GM19025 (cell line): Measurements from ENCODE around the gene SDR42E2.
"Not testable (repeated sequence)": the region's sequence is repeated elsewhere in the genome, so short reads cannot be mapped to it uniquely, and the experiment has no call there.

Source experiments
- ATAC-seq: cut with Tn5 transposase; IDR thresholded peaks from one replicate; pipeline ENCODE4 v1.9.1; 2021; ENCODE audit warnings: mild to moderate bottlenecking, low read depth, moderate library complexity; ENCODE audit not compliant: unreplicated experiment

Gene SDR42E2

DNA sequence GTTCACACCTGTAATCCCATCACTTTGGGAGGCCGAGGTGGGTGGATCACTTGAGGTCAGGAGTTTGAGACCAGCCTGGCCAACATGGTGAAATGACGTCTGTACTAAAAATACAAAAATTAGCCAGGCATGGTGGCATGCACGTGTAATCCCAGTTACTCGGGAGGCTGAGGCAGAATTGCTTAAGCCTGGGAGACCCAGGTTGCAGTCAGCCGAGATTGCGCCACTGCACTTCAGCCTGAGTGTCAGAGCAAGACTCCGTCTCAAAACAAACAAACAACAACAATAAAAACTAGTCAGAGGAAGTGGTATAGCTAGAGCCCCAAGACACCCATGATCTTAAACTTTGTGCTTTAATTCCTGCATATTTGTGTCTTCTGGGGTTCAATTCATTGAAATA is 9.2 kb upstream of the SDR42E2 start:
- ATAC-seq: not testable (repeated sequence)

DNA sequence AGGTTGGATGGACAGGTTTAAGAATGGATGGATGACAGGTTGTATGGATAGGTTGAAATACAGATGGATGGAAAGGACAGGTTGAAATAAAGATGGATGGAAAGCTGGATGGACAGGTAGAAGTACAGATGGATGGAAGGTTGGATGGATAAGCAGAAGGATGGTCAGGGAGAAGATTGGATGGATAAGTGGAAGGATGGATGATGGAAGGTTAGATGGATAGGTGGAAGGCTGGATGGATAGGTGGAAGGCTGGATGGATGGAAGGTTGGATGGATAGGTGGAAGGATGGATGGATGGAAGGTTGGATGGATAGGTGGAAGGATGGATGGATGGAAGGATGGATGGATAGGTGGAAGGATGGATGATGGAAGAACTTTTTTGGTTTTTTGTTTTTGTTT is 905 bp upstream of the SDR42E2 start:
- ATAC-seq: no peak

- no peak for ATAC-seq
Observed at GRCh38 chr16:22162656-22163009, 327 bp downstream of the SDR42E2 start.

DNA sequence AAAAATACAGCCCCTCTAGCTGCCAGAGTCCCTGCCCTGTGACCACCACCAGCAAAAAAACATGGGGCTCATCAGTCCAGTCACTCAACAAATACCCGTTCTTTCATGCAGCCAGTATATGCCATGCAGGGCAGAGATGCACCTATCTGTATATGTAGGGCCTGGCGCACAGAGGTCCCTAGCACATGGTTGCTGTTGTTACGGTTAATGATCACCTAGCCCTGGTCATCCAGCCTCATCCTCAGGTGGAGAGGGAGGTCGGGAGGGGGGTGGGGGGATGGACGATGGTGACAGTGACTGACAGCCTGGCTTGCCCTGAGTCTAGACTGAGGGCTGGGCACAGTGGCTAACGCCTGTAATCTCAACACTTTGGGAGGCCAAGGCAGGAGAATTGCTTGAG is 1.5 kb downstream of the SDR42E2 start:
- ATAC-seq: no peak

- ATAC-seq: no peak
Observed at GRCh38 chr16:22164482-22164881, 2.2 kb downstream of the SDR42E2 start.

GRCh38 chr16:22165508-22166285 is 3.4 kb downstream of the SDR42E2 start:
- ATAC-seq: no peak

DNA sequence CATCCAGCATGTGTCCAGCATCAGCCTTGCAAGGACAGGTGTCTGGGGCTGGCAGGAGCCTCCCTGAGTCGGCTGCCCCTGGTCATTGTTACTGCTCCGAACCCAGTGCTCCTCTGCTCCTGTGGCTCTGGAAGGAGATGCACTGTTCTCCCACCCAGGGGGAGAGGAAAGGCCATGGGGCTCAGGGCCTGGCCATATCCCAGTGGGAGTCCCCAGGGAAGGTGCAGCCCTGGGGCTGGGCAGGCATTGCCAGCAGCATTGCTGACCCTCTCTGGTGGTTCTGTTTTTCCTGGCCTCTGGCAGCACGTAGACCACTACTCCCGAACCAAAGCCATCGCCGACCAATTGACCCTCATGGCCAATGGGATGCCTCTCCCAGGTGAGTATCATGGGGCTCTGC is 9.6 kb downstream of the SDR42E2 start:
- ATAC-seq: no peak

DNA sequence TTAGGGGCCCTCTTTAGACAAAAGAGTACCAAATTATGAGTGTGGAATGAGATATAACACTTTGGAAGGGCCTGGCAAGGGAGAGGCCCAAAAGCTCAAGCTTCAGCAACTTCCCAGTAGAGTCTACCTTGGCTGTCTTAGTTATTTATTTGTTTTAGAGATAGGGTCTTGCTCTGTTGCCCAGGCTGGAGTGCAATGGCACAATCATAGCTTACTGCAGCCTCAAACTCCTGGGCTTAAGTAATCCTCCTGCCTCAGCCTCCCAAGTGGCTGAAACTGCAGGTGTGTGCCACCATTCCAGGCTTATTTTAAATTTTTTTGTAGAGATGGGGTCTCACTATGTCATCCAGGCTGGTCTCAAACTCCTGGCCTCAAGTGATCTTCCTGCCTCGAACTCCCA is 10.3 kb downstream of the SDR42E2 start:
- ATAC-seq: not testable (repeated sequence)

- ATAC-seq: no peak
Observed at GRCh38 chr16:22174642-22175041, 12.3 kb downstream of the SDR42E2 start.

DNA sequence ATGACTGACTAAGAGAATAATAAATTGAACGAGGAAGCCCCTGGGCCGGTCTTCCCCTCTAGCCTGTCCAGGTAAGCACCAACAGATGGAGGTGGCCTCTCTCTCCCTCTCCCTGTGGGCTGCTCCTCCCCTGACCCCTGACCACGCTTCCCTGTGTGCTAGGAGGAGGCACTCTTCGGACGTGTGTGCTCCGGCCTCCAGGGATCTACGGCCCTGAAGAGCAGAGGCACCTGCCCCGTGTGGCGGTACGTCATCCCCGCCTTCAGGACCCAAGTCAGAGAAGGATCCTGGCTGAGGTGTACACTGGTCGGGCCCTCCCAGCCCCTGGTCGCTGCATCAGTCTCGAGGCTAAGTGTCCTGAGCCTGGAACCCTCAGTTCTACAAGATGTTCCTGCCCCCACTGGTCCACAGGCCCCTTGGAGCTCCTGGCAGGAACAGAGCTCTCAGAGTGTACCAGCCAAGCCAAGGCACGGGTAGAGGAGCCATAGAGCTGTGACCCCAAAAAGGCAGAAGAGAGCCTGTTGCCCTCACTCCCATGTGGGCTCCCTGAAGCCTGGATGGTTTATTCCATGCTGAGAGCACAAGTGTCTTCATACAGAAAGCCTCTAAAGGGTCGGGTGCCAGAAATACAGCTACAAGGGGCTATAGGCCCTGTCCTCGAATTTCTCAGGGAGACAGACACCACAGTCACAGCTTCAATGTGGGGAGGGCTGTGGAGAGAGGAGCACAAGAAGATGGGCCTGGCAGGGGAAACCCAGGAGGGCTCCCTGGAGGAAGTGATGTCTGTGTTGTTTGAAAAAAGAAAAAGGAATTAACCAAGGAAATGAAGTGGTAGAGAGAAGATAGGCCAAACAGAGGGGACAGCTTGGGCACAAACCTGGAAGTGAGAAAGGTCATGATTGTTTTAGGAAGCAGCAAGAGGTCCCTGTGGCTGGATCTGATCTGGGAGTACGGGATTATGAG is 15.9 kb downstream of the SDR42E2 start:
- no peak for ATAC-seq

DNA sequence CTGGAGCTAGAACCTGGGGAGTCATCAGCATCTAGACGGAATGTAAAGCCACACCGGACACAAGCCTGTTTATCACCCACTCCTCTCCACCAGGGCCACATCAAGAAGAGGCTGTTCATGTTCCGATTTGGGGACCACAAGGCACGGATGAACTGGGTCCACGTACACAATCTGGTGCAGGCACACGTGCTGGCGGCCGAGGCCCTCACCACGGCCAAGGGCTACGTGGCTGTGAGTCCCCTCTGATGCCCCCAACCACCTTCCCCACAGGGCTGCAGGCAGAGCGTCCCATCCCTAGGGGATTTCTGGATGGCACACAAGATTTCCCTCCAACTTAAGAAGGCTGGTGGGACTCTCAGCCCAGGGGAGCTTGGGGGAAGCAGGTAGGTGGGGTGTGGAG is 19.1 kb downstream of the SDR42E2 start:
- ATAC-seq: no peak

DNA sequence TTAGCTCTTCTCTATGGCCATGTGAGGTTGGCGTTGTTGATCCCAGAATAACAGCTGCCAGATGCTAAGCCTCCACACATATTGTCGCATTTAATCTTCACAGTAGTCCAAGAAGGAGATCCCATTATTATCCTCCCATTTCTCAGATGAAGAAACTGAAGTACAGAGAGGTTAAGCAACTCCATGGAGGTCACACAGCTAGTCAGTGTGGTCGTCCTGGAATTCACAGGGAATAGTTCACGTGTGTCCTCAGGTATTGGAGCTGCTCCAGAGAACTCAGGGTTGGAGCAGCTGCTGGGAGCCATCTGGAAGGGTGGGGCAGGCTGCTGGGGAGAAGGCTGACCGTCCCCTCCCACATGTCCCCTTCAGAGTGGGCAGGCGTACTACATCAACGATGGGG is 19.5 kb downstream of the SDR42E2 start:
- ATAC-seq: no peak

DNA sequence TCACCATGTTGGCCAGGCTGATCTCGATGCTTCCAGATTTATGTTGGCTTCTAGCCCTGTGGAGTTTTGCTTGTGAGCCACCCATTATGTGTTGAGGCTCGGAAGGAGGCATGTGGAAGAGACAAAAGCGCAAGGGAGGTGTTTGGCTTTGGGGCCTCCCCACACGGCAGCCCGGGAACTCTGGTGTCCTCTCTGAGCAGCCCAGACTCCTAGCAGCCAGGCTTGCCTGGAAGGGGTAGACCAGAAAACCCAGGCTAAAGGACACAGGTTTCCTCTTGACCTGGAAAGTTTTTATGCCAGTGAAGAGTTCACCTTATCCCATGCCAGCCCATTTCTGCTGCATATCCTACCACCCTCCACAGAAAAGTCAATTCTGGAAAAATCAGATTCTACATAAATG is 21.0 kb downstream of the SDR42E2 start:
- ATAC-seq: no peak

DNA sequence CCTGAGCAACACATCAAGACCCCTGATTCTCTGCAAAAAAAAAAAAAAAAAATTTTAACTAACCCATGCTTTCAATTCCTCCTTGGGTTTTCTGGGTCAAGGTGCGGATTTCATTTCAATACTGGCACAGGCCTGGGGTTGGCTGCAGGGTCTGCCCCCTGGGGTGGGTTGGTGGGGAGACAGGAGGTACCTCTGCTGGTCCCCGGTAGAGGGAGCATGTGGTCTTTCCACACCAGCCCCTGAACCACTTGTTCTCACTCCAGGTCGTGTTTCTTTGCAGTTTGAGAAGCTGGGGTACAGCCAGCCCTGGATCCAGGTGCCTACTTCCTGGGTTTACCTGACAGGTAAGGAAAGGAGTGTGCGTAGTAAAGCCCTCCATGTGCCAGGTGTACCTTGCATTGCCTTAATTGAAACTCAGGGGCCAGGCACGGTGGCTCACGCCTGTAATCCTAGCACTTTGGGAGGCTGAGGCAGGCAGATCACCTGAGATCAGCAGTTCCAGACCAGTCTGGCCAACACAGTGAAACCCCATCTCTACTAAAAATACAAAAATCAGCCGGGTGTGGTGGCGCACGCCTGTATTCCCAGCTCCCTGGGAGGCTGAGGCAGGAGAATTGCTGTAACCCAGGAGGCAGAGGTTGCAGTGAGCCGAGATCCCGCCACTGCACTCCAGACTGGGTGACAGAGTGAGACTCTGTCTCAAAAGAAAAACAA is 21.8 kb downstream of the SDR42E2 start:
- no peak for ATAC-seq

DNA sequence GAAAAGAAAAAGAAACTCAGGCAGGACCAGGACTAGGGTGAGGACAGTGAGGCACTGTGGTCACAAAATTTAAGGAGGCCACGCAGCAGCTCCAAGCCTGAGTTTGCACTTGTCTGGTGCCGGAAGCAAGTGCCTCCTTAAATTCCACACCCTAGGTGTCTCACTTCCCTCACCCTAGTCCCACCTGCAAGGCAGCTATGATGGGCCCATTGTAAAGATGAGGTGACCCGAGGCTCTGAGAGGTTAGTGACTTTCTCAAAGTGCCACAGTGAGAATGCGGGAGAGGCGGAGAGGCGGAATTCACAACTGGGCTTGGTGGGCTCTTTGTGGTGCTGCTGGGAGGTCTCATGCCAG is 22.3 kb downstream of the SDR42E2 start:
- no peak for ATAC-seq

DNA sequence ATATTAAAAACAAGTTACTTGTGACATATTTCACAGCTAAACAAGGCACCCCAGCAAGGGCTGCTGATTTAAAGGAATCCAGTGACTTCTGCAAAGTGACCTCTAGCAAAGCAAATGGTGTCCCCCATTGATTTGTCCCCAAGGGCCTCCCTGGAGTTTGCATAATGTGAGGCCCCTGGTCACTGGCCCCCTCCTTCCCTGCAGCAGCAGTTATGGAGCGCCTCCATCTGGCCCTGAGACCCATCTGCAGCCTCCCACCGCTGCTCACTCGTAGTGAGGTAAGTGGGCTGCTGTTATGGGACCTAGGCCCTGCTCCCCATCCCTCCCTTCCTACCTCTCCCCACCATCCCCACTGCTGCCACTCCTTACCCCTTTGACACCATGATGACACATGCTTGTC is 24.2 kb downstream of the SDR42E2 start:
- ATAC-seq: no peak

DNA sequence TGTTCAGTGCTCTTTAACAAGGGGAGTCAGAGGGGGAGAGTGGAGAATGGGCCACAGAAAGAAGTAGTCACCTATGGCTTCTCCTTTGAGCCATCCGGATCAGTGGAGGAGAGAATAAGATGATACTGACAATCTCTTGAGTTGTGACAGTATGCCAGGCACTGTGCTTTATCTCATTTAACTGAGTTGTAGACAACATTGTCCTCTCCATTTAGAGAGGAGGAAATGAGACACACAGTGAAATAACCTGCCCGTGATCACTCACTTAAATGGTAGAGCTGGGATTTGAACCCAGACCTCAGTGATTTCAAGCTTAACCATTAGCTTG is 25.9 kb downstream of the SDR42E2 start:
- no peak for ATAC-seq

DNA sequence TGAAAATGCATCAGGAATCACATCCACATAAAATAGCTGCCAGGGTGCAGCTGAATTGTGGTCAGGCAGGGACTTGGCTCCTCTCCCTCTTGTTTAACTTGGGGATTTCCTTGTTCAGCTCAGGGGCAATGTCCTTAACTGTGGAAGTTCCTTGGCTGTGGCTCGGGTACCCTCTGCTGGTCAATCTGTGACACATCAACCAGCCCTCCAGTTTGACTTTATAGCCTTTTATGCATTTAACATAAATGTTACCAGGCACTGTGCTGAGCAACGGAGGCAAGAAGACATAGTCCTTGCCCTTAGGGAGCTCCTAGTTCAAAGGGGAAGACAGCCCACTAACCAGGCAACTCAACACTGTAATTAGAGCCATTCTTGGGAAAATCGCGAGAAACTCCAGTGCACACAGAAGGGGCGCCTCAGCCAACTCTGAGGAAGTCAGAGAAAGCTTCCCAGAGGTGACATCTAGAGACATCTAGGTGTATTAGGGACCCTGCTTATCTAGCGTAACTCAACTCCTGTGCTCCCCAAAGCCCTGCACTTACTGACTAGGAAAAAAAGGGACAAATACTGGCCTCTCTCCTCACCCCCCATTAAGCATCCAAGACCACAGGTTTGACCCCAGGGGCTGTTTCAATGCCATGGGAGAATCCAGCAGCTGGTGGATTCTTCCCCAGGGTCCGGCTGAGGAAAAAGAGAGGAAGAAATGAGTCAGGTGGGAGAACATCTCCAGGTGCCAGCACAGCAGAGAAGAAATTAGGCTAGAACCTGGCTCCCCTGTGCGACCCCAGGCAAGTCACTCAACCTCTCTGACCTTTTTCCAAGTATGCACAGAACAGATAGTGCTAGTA is 26.5 kb downstream of the SDR42E2 start:
- ATAC-seq: no peak

DNA sequence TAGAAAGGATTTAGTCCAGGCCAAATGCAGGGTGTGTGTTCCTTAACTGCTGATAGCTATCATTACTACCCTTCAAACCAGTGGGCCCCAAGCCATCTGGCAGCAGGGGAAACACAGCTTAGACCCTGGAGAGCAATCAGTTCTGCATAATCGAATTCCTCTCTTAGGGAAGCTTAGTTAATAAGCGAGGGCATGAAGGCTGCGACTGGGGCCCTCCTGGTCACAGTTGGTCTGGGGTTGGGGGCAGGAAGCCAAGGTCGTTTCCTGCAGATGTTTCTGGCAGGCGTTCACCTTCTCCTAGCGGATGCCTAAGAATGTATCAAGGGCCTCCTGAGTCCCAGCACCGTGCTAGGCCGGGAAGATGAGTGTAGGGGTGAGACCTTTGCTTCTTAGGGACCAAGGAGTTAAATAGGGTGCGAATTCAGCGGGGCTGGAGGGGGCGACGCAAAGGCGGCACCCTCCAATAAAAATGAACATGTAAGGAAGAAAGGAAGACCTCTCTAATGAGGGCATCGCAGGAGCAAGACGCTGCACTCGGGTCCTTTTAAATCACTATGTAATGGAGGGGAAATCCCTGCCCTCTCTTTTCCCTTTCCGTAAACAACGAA is 27.3 kb downstream of the SDR42E2 start:
- no peak for ATAC-seq
